Testis (tissue), 2 donors: ENCODE results near the gene RCL1.

Experiments
- CTCF ChIP-seq, 3 experiments: fragments of 450-650 bp in 2 of 3; fragments of 200-600 bp in 1 of 3; sonication (generic) in 1 of 3; IDR thresholded peaks; one replicate each; pipeline ENCODE4 v1.5.1; 2016 to 2019; ENCODE audit warnings: antibody characterized with exemption in 3 of 3, mild to moderate bottlenecking in 2 of 3, moderate library complexity in 1 of 3
- POLR2A ChIP-seq: fragments of 450-650 bp; IDR thresholded peaks from one replicate; pipeline ENCODE4 v1.6.1; 2017; ENCODE audit warnings: antibody characterized with exemption, mild to moderate bottlenecking, moderate library complexity

GRCh38 chr9:4821133-4821532, 28.4 kb downstream of the RCL1 start:
- TF ChIP-seq CTCF (IDR thresholded peaks at IDR 0.05) = no peak
- TF ChIP-seq POLR2A = no peak
